ENCODE data around the gene ATP1B1. TPM values are rescaled to one million over a fixed set of nuclear protein-coding genes. Genes with fewer than 3 reads are reported as not detected.

Gene ATP1B1
- total and polyA plus RNA-seq, 9 of the 15 experiments (the other 6 are each of a cell fraction or from before 2014, with no cell fraction given) = 0.76 to 3.0 (median 1.7) TPM

- Histone ChIP-seq H3K4me2 (ENCODE audit: insufficient read depth, low read length) (no peak overlapping the region), H3K9me3 (replicated peaks; ENCODE audit: control insufficient read depth, insufficient read depth, low read depth, low read length) (no peaks in the 10 kb centered on the region), H3K9ac (ENCODE audit: insufficient read depth in 1 of 2, low read depth in 2 of 2, low read length in 2 of 2) (no peak overlapping the region), H3K36me3 (ENCODE audit: control insufficient read depth, insufficient read depth, low read length) (no peaks in the 10 kb centered on the region), H3K27me3 (ENCODE audit: control insufficient read depth in 2 of 2, insufficient read depth in 2 of 2, low read length in 2 of 2) (no peaks in the 10 kb centered on the region), H3K27ac (ENCODE audit: extremely low read depth, low read depth, low read length) (no peak overlapping the region), H4K20me1 (replicated peaks; ENCODE audit: control insufficient read depth, insufficient read depth, low read length) (no peaks in the 10 kb centered on the region), H3K4me1 (replicated peaks in 1 of 2; ENCODE audit: control insufficient read depth in 2 of 2, insufficient read depth in 2 of 2, low read length in 2 of 2) (peaks cover 0 to 9% of the 10 kb centered on the region in 2 experiments; a peak in 2 of 5 replicates), H3K79me2 (ENCODE audit: control insufficient read depth, insufficient read depth, low read length) (no peaks in the 10 kb centered on the region), H3K9me1 (ENCODE audit: control insufficient read depth, insufficient read depth, low read length) (no peaks in the 10 kb centered on the region), H3K4me3 (no peak overlapping the region), H2AFZ (ENCODE audit: low read depth, low read length) (no peak overlapping the region)
- CTCF ChIA-PET (ENCODE audit: low intra/inter-chr PET ratio) = no interaction called here
- TF ChIP-seq PCBP1 (IDR thresholded peaks at IDR 0.05; ENCODE audit: low read depth, low read length, poor library complexity, severe bottlenecking) = no peak
- no peak for TF ChIP-seq MECOM (CRISPR knock-in tag; IDR thresholded peaks at IDR 0.05)
- no peak for TF ChIP-seq CBX2 (IDR thresholded peaks at IDR 0.05; ENCODE audit: insufficient read depth, low read length, poor library complexity, severe bottlenecking)
- TF ChIP-seq ZNF253 (CRISPR knock-in tag; conservative IDR thresholded peaks at IDR 0.05) = no peak
- TF ChIP-seq TCF7L2 (IDR thresholded peaks at IDR 0.05; ENCODE audit: low read depth, low read length) = no peak
- TF ChIP-seq ZNF24 (IDR thresholded peaks at IDR 0.05) = no peak
- TF ChIP-seq ZNF780A (CRISPR knock-in tag; IDR thresholded peaks at IDR 0.05) = no peak
- TF ChIP-seq NBN (IDR thresholded peaks at IDR 0.05; ENCODE audit: low read depth) = no peak
- no peak for DNase-seq (ENCODE audit: extremely low read depth in 1 of 4, low spot score in 3 of 4)
- intact Hi-C loops (cut with micrococcal nuclease) = no loop called here
- WGBS (ENCODE audit: insufficient coverage, low coverage, missing lambda C conversion rate) = 34% methylated on average over 3 of the region's 3 CpGs
- in situ Hi-C loops (cut with MboI) = no loop called here
- FAIRE-seq = no peak
- no TSS peak for BruUV-seq (replicated peaks)
- ATAC-seq = no peak
- POLR2A ChIA-PET = no interaction called here
These were observed 34.9 kb downstream of the ATP1B1 start for GRCh38 chr1:169141356-169141755.

GRCh38 chr1:169142129-169142528 is 35.6 kb downstream of the ATP1B1 start:
- no peaks in the 10 kb centered on the region for H4K20me1 ChIP-seq (replicated peaks; ENCODE audit: control insufficient read depth, insufficient read depth, low read length)
- no peaks in the 10 kb centered on the region for H3K79me2 ChIP-seq (ENCODE audit: control insufficient read depth, insufficient read depth, low read length)
- no peaks in the 10 kb centered on the region for H3K9me3 ChIP-seq (replicated peaks; ENCODE audit: control insufficient read depth, insufficient read depth, low read depth, low read length)
- TF ChIP-seq SRSF1 (IDR thresholded peaks at IDR 0.05; ENCODE audit: low read depth, low read length) (no peak), SREBF2 (CRISPR knock-in tag; IDR thresholded peaks at IDR 0.05) (no peak), LARP7 (IDR thresholded peaks at IDR 0.05) (no peak), ZNF316 (IDR thresholded peaks at IDR 0.05) (peak; percentile 56), ZNF655 (CRISPR knock-in tag; IDR thresholded peaks at IDR 0.05) (no peak), ZKSCAN8 (CRISPR knock-in tag; IDR thresholded peaks at IDR 0.05) (no peak)
- H3K9ac ChIP-seq (ENCODE audit: insufficient read depth in 1 of 2, low read depth in 2 of 2, low read length in 2 of 2) = no peak overlapping the region
- no peaks in the 10 kb centered on the region for H3K27me3 ChIP-seq (ENCODE audit: control insufficient read depth in 2 of 2, insufficient read depth in 2 of 2, low read length in 2 of 2)
- DNase-seq (ENCODE audit: extremely low read depth in 1 of 4, low spot score in 3 of 4) = no peak
- ChIA-PET POLR2A (interaction anchor here (2.0 kb wide), 1 partner anchor 10 kb away, joined by 6 read pairs; no protein-coding TSS in a partner anchor), CTCF (ENCODE audit: low intra/inter-chr PET ratio) (no interaction called here)
- H3K36me3 ChIP-seq (ENCODE audit: control insufficient read depth, insufficient read depth, low read length) = no peaks in the 10 kb centered on the region
- H2AFZ ChIP-seq (ENCODE audit: low read depth, low read length) = no peak overlapping the region
- in situ Hi-C loops (cut with MboI) (no loop called here), intact Hi-C loops (cut with micrococcal nuclease) (no loop called here)
- no peak for ATAC-seq
- WGBS (ENCODE audit: insufficient coverage, low coverage, missing lambda C conversion rate) = 12% methylated on average over 1 of the region's 1 CpG
- BruUV-seq (replicated peaks) = no TSS peak
- H3K4me3 ChIP-seq = no peak overlapping the region
- H3K9me1 ChIP-seq (ENCODE audit: control insufficient read depth, insufficient read depth, low read length) = no peaks in the 10 kb centered on the region
- no peak overlapping the region for H3K4me2 ChIP-seq (ENCODE audit: insufficient read depth, low read length)
- no peak overlapping the region for H3K27ac ChIP-seq (ENCODE audit: extremely low read depth, low read depth, low read length)
- peaks cover 0 to 9% of the 10 kb centered on the region in 2 experiments; a peak in 2 of 5 replicates for H3K4me1 ChIP-seq (replicated peaks in 1 of 2; ENCODE audit: control insufficient read depth in 2 of 2, insufficient read depth in 2 of 2, low read length in 2 of 2)
- peak; percentile 19 for FAIRE-seq
